HG02973 (cell line): ENCODE measurements around the gene TREH.

Experiments used
- ATAC-seq: cut with Tn5 transposase; IDR thresholded peaks from one replicate; pipeline ENCODE4 v1.9.1; 2021; ENCODE audit warnings: moderate library complexity; ENCODE audit not compliant: unreplicated experiment

The TREH gene

GRCh38 chr11:118672846-118673245 is 6.6 kb downstream of the TREH start:
- no peak for ATAC-seq

DNA sequence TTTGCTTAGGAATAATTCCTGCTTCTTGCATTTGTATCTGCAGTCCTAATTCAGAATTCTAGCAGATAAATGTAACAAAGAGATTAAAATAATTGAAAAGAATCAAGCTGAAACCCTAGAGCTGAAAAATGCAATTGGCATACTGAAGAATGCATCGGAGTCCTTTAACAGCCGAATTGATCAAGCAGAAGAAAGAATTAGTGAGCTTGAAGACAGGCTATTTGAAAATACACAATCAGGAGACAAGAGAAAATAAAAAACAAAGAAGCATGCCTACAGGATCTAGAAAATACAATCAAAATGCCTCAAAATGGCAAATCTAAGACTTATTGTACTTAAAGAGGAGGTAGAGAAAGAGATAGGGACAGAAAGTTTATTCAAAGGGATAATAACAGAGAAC is 8.2 kb downstream of the TREH start:
- ATAC-seq = no peak

- no peak for ATAC-seq
Observed at GRCh38 chr11:118670063-118670462, 9.4 kb downstream of the TREH start.

GRCh38 chr11:118666371-118666770 is 13.1 kb downstream of the TREH start:
- ATAC-seq = no peak

DNA sequence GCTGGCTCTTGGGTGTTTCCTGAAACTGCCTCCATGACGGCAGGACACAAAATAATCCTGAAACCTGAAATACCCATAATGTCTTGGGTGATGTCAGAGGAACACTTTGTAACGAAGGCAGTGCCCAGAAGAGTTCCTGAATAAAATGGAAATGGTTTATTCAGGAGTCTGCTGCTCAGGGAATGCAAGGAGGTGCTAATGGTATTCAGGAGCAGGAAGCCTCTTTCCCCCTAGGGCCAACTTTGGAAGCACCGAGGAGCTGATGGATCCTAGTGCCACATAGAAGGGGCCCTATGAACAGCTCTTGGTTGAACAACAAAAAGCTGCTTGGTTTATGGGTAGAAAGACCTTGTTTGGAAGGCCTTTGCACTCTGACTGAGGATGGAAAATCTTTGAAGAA is 15.5 kb downstream of the TREH start:
- ATAC-seq = no peak

- ATAC-seq = no peak
Observed at GRCh38 chr11:118663381-118663780, 16.1 kb downstream of the TREH start.

DNA sequence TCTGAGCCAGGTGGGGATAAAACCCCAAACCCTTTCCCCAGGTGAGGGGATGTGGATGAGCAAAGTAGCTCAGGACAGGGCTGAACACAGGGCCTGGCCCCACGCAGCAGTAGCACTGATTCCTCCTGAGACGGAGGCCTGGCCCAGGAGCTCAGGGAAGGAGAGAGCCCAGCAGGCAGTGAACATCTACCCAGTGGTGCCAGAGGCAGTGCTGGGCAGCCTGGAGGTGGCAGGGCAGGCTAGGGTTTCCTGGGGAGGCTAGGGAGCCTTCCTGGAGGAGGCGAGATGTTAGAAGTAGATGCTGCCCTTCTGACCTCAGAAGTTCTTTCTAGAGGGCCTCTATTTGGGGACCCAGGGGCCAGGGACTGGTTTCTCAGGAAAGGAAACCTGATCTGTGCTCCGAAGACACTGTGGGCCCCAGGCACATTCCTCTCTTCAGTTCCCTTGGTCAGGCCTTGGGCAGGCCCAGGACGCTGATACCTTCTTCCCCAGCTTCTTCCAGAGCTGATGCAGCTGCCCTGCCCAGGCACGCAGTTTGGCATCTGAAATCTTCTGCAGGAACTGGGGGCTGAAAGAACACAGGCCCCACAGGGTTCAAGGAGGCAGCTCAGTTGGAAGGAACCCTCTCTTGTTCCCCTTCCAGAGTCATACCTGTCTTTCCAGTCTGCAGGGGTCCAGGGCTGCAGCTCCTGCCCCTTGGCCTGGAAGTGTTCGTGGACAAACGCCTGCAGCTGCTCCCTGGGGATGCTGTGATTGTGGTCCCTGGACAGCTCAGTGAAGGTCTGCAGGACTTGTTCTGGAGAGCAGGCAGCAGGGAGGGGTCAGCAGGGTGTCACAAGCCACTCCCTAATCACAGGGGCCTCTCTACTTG is 16.8 kb downstream of the TREH start:
- ATAC-seq = no peak

DNA sequence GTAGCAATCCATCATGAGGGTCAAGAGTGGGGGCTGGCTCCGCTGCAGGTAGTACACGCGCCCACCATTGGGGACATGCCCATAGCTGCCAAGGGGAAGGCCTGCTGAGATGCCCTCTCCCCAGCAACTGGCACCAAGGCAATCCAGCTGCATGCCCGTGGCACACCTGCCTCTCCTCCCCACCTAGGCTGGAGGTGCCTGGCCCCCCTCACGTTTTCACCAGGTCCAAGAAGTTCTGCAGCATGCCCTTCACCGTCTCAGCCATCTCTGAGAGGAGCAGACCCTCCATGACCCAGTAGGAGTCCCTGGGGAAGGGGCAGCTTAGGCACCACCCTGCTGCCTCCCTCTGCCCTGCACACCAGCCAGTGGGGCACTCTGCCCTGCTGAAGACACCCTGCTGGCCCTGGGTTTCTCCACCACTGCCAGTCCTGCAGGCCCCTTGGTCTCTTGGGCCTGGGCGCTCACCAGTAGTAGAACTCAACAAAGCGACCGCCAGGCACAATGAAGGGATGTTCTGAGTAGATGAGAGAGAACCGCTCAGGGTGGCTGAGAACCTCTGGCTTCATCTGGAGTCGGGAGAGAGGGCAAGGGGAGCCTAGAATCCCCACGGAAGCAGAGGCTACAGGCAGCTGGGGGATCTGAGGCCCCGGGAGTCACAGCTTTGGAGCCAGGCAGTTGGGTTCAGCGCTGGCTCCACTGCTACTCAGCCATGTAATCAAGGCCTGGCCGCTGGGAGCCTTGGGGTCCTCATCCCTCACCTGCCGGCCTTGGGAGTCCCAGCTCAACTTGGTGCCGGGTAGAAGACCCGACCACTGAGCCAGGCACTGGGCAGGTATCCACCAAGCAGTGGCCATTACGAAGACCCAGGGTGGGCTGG is 17.8 kb downstream of the TREH start:
- ATAC-seq = no peak

GRCh38 chr11:118660681-118661424 is 18.6 kb downstream of the TREH start:
- ATAC-seq = no peak

- ATAC-seq = no peak
Observed at GRCh38 chr11:118659953-118660680, 19.3 kb downstream of the TREH start.

- ATAC-seq = peak; percentile 81
Observed at GRCh38 chr11:118659314-118659952, 20.0 kb downstream of the TREH start.

GRCh38 chr11:118658429-118659313 is 20.8 kb downstream of the TREH start:
- no peak for ATAC-seq

GRCh38 chr11:118657709-118658428 is 21.6 kb downstream of the TREH start:
- no peak for ATAC-seq

DNA sequence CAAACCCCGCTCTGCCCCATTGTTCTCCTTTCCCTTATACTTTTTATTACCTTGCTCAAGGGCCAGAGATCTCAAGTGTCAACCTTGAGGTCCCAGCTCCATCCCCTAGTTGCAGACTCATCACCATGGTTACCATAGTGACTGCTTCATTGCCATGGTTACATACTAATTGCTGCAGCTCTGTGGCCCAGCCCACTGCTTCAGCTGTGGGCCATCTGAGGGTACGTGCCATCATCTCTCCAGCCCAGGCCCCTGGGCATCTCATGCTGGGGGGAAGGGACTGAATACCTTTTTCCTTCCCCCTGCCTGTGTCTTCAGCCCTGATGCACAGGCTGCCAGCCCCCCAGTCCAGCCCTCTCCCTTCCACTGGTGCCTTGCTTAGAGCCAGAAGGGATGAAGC is 22.2 kb downstream of the TREH start:
- ATAC-seq = no peak

GRCh38 chr11:118656563-118657165 is 22.8 kb downstream of the TREH start:
- ATAC-seq = no peak

GRCh38 chr11:118655486-118656190 is 23.8 kb downstream of the TREH start:
- no peak for ATAC-seq

DNA sequence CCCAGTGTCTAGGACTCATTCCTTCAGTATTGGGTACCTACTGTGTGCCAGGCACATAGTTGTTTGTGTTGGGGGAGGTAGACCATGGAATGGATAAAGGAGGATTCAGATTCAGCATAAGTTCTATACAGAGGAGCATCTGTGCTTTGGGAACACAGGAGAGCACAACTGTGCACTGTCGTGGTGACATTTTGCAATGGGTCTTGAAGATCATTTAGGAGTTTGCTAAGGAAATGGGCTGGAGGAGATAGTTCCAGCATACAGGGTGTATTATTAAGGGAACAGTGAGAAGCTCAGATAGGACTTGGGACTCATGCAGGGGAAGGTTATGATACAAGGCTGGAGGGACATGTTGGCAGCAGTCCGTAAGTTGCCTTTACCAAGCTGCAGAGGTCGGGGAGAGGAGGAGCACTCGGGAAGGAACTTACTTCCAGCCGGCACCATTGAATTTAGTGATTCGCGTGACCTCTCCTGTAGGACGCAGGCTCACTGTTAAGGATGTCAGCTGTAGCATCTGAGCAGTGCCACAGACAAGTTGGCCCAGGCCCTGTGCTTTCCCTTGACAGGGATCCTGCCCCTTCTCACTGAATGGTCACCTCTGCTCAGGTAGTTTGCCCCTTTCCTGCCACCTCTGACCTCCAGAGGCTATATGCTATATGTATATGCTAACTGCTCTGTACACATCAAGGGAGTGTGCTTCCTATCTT is 25.6 kb downstream of the TREH start:
- ATAC-seq = no peak
